Measurements from ENCODE around the gene PIGS.
"Not testable (repeated sequence)": the region's sequence is repeated elsewhere in the genome, so short reads cannot be mapped to it uniquely, and the experiment has no call there.

Gene PIGS

GRCh38 chr17:28571361-28572122 lies at the start of gene PIGS:
Gene PIGS, minus strand, starts transcription at chr17:28571524. Its CDS starts 28 bp downstream, at chr17:28571496.
- DNase-seq: peak; percentile 92

- DNase-seq: no peak
These were observed 48.7 kb upstream of the PIGS start for GRCh38 chr17:28620010-28620409.

- no peak for DNase-seq
These were observed 47.1 kb upstream of the PIGS start for GRCh38 chr17:28618464-28618863.

- DNase-seq: no peak
These were observed 45.0 kb upstream of the PIGS start for GRCh38 chr17:28616281-28616680.

- DNase-seq: no peak
These were observed 44.1 kb upstream of the PIGS start for GRCh38 chr17:28615260-28615940.

- DNase-seq: no peak
These were observed 42.6 kb upstream of the PIGS start, which contains the start of gene RSKR for GRCh38 chr17:28613931-28614381. Gene RSKR, minus strand, starts transcription at chr17:28614185. Its CDS starts 24 bp downstream, at chr17:28614161.

- peak; percentile 59 for DNase-seq
These were observed 41.9 kb upstream of the PIGS start for GRCh38 chr17:28612936-28613872.

GRCh38 chr17:28612531-28612930 lies 41.2 kb upstream of the PIGS start:
- DNase-seq: no peak

- no peak for DNase-seq
These were observed 39.1 kb upstream of the PIGS start for GRCh38 chr17:28610376-28610775.

GRCh38 chr17:28604031-28604430 lies 32.7 kb upstream of the PIGS start:
- DNase-seq: not testable (repeated sequence)

- DNase-seq: peak; percentile 71
These were observed 28.2 kb upstream of the PIGS start for GRCh38 chr17:28599311-28600184.

GRCh38 chr17:28598799-28599310 lies 27.5 kb upstream of the PIGS start, which contains the start of gene SPAG5:
Gene SPAG5, minus strand, starts transcription at chr17:28599025. Its CDS starts 79 bp downstream, at chr17:28598946.
- DNase-seq: peak; percentile 95

GRCh38 chr17:28598389-28598788 lies 27.1 kb upstream of the PIGS start:
- no peak for DNase-seq

GRCh38 chr17:28597606-28598383 lies 26.5 kb upstream of the PIGS start:
- no peak for DNase-seq

GRCh38 chr17:28592260-28592659 lies 20.9 kb upstream of the PIGS start:
- DNase-seq: no peak

- DNase-seq: no peak
These were observed 14.5 kb upstream of the PIGS start for GRCh38 chr17:28585851-28586250.

- DNase-seq: no peak
These were observed 13.1 kb upstream of the PIGS start for GRCh38 chr17:28584434-28584833.

GRCh38 chr17:28582513-28582912 lies 11.2 kb upstream of the PIGS start:
- DNase-seq: no peak

GRCh38 chr17:28580959-28581358 lies 9.6 kb upstream of the PIGS start:
- DNase-seq: no peak

GRCh38 chr17:28579526-28579925 lies 8.2 kb upstream of the PIGS start:
- DNase-seq: no peak
